HepG2 (cell line): ENCODE results near the gene BABAM1. TPM values are rescaled to one million over a fixed set of nuclear protein-coding genes. Genes with fewer than 3 reads are reported as not detected.

Experiments
- ARHGAP35 ChIP-seq: sonication (generic); formaldehyde crosslinking; IDR thresholded peaks from 2 replicates; pipeline ENCODE4 v1.9.0; 2022; ENCODE audit warnings: mild to moderate bottlenecking, inconsistent platforms, moderate library complexity, missing genetic modification reagents, borderline replicate concordance
- ARNT ChIP-seq: fragments of 450-650 bp; IDR thresholded peaks from 2 replicates; pipeline ENCODE4 v1.6.1; 2017
- DR1 ChIP-seq: sonication (generic); formaldehyde crosslinking; IDR thresholded peaks from 2 replicates; pipeline ENCODE4 v1.8.0; 2021; ENCODE audit warnings: mild to moderate bottlenecking, missing genetic modification reagents, inconsistent platforms
- EZH2 ChIP-seq: conservative IDR thresholded peaks from 2 replicates; pipeline ENCODE4 v1.6.1; 2012; ENCODE audit warnings: mild to moderate bottlenecking, low read depth, low read length, moderate library complexity
- IKZF4 ChIP-seq: sonication (generic); formaldehyde crosslinking; IDR thresholded peaks from 2 replicates; pipeline ENCODE4 v1.5.1; 2020; ENCODE audit warnings: borderline replicate concordance, mild to moderate bottlenecking, low read depth, missing genetic modification reagents; ENCODE audit errors: not compliant biosample characterization
- KDM2A ChIP-seq: sonication (generic); formaldehyde crosslinking; IDR thresholded peaks from 2 replicates; pipeline ENCODE4 v1.4.0; 2020; ENCODE audit warnings: low read depth, missing genetic modification reagents, borderline replicate concordance
- NFE2L1 ChIP-seq: sonication (generic); formaldehyde crosslinking; IDR thresholded peaks from 2 replicates; pipeline ENCODE4 v1.4.0; 2020; ENCODE audit warnings: missing genetic modification reagents, mild to moderate bottlenecking, borderline replicate concordance
- NR2C2 ChIP-seq: sonication (generic); formaldehyde crosslinking; IDR thresholded peaks from 2 replicates; pipeline ENCODE4 v1.4.0; 2020; ENCODE audit warnings: missing genetic modification reagents, mild to moderate bottlenecking, moderate library complexity, borderline replicate concordance
- RNF2 ChIP-seq: fragments of 450-650 bp; conservative IDR thresholded peaks from 2 replicates; pipeline ENCODE4 v1.6.1; 2016; ENCODE audit warnings: low read depth
- RORA ChIP-seq: sonication (generic); formaldehyde crosslinking; IDR thresholded peaks from 2 replicates; pipeline ENCODE4 v1.5.0; 2020; ENCODE audit warnings: mild to moderate bottlenecking, missing genetic modification reagents, moderate library complexity
- STAT5B ChIP-seq: sonication (generic); formaldehyde crosslinking; IDR thresholded peaks from 2 replicates; pipeline ENCODE4 v1.4.0; 2020; ENCODE audit warnings: missing genetic modification reagents
- TCF7L2 ChIP-seq: IDR thresholded peaks from 2 replicates; pipeline ENCODE4 v1.6.1; 2011; ENCODE audit warnings: mild to moderate bottlenecking, low read depth, low read length, moderate library complexity
- YEATS4 ChIP-seq: sonication (generic); formaldehyde crosslinking; IDR thresholded peaks from 2 replicates; pipeline ENCODE4 v1.4.0; 2020; ENCODE audit warnings: missing genetic modification reagents, borderline replicate concordance
- ZFAT ChIP-seq: sonication (generic); formaldehyde crosslinking; conservative IDR thresholded peaks from 2 replicates; pipeline ENCODE4 v1.8.1; 2023; ENCODE audit warnings: missing genetic modification reagents, inconsistent platforms
- ZKSCAN1 ChIP-seq: fragments of 150-350 bp; IDR thresholded peaks from 2 replicates; pipeline ENCODE4 v1.6.1; 2014; ENCODE audit warnings: low read length
- ZNF124 ChIP-seq: sonication (generic); formaldehyde crosslinking; IDR thresholded peaks from 2 replicates; pipeline ENCODE4 v1.4.0; 2020; ENCODE audit warnings: missing genetic modification reagents
- ZNF329 ChIP-seq: sonication (generic); formaldehyde crosslinking; IDR thresholded peaks from 2 replicates; pipeline ENCODE4 v1.9.0; 2021; ENCODE audit warnings: low read depth, mild to moderate bottlenecking, missing genetic modification reagents
- ZNF335 ChIP-seq: sonication (generic); formaldehyde crosslinking; IDR thresholded peaks from 2 replicates; pipeline ENCODE4 v1.4.0; 2020; ENCODE audit warnings: missing genetic modification reagents
- ZNF556 ChIP-seq: sonication (generic); formaldehyde crosslinking; IDR thresholded peaks from 2 replicates; pipeline ENCODE4 v1.4.0; 2020; ENCODE audit warnings: mild to moderate bottlenecking, missing genetic modification reagents, borderline replicate concordance
- ZNF605 ChIP-seq: sonication (generic); formaldehyde crosslinking; IDR thresholded peaks from 2 replicates; pipeline ENCODE4 v1.8.0; 2022; ENCODE audit warnings: mild to moderate bottlenecking, missing genetic modification reagents
- ZNF839 ChIP-seq: sonication (generic); formaldehyde crosslinking; IDR thresholded peaks from 2 replicates; pipeline ENCODE4 v1.4.0; 2020; ENCODE audit warnings: missing genetic modification reagents, mild to moderate bottlenecking, borderline replicate concordance
- ZNF850 ChIP-seq: sonication (generic); formaldehyde crosslinking; conservative IDR thresholded peaks from 2 replicates; pipeline ENCODE4 v1.9.0; 2021; ENCODE audit warnings: mild to moderate bottlenecking, missing genetic modification reagents
- ZSCAN20 ChIP-seq: sonication (generic); formaldehyde crosslinking; IDR thresholded peaks from 2 replicates; pipeline ENCODE4 v1.4.0; 2020; ENCODE audit warnings: missing genetic modification reagents, mild to moderate bottlenecking, borderline replicate concordance
- polyA plus RNA-seq, 8 experiments: library from polyadenylated mRNA; depleted of rRNA in 3 of 8; stranded (reverse) in 7 of 8; unstranded in 1 of 8; fragments of >200 nt; fragmentation: Illumina TruSeq in 4 of 8; extraction: Trizol in 4 of 8; gene quantifications; 2 replicates each; pipeline versions ENCODE4 v1.2.1 to v1.2.3, GENCODE V29; 2011 to 2016; ENCODE audit warnings: low read depth in 4 of 8, missing spikeins in 1 of 8, mixed read lengths in 1 of 8; ENCODE audit not compliant: insufficient read depth in 1 of 8
- total RNA-seq, 5 experiments: library from RNA; depleted of rRNA; stranded (reverse); fragments of >200 nt; fragmentation: Illumina TruSeq; extraction: Trizol; gene quantifications; 2 replicates each; pipeline ENCODE4 v1.2.3, GENCODE V29; 2016; ENCODE audit warnings: low read depth in 1 of 5
- TF ChIP-seq, protein P1 (sequence below): sonication (generic); formaldehyde crosslinking; conservative IDR thresholded peaks from 2 replicates; pipeline ENCODE4 v1.8.0; 2022; ENCODE audit warnings: missing genetic modification reagents
- TF ChIP-seq, protein P2 (sequence below): IDR thresholded peaks from 2 replicates; pipeline ENCODE4 v1.6.1; 2016; ENCODE audit warnings: mild to moderate bottlenecking, missing biosample characterization, missing genetic modification reagents
- TF ChIP-seq, protein P3 (sequence below): sonication (generic); formaldehyde crosslinking; IDR thresholded peaks from 2 replicates; pipeline ENCODE4 v1.5.0; 2020; ENCODE audit warnings: mild to moderate bottlenecking, missing genetic modification reagents

The BABAM1 gene
- total and polyA plus RNA-seq, 2 of the 13 experiments (the other 11 are each of a cell fraction or from before 2014, with no cell fraction given), result 70.0 to 82.0 TPM

DNA sequence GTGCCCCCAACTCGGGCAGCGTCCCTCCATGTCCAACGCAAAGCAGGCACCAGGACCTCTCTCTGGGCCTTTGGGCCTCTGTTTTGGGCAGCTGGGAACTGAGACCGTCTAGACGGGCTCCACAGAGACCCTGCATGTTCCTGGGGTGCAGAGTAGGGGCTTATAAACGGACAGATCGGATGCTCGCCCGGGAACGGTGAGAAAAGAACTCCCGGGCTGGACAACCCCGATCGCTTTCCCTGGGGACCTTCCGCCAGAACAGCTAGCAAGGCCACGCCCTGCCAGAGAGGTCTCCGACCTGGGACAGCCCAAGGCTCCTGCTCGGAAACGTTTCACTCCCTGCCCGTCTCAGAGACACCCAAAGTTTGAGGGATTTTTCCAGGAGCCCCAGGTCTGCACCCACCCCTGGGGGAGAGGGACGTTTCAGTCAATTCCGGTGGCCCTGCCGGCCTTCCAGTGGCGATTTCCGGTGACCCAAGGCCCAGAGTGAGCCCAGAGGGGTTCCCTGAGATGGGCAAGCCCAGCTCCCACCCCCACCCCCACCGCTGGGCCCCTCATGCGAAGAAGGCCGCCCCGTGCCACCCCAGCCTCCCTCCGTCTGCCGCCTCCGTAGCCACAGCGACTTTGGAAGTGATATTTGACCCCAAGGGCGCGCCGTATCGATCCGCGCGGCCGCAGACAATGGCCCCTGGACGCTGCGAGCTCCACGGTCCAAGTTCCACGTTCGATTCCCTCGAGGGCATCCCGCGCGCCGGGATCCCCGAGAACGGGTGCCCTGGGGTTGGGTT, 23.2 kb upstream of the BABAM1 start (continued):
- TF ChIP-seq ZNF605 (no peak), TCF7L2 (no peak), ZKSCAN1 (no peak), RNF2 (no peak), NFE2L1 (CRISPR knock-in tag) (no peak), ARHGAP35 (CRISPR knock-in tag) (no peak), ZSCAN20 (no peak), IKZF4 (no peak), DR1 (CRISPR knock-in tag) (no peak), KDM2A (CRISPR knock-in tag) (peak; percentile 86), ZNF335 (CRISPR knock-in tag) (no peak), YEATS4 (CRISPR knock-in tag) (peak; percentile 80), STAT5B (CRISPR knock-in tag) (no peak), RORA (no peak), ZNF850 (CRISPR knock-in tag) (no peak), NR2C2 (CRISPR knock-in tag) (peak; percentile 79), ARNT (no peak), ZNF839 (CRISPR knock-in tag) (no peak), ZFAT (CRISPR knock-in tag) (no peak), ZNF556 (no peak; the same call in 1 of the 2 replicates), ZNF329 (CRISPR knock-in tag) (no peak), EZH2 (no peak), ZNF124 (no peak)
- TF ChIP-seq, protein P1, sequence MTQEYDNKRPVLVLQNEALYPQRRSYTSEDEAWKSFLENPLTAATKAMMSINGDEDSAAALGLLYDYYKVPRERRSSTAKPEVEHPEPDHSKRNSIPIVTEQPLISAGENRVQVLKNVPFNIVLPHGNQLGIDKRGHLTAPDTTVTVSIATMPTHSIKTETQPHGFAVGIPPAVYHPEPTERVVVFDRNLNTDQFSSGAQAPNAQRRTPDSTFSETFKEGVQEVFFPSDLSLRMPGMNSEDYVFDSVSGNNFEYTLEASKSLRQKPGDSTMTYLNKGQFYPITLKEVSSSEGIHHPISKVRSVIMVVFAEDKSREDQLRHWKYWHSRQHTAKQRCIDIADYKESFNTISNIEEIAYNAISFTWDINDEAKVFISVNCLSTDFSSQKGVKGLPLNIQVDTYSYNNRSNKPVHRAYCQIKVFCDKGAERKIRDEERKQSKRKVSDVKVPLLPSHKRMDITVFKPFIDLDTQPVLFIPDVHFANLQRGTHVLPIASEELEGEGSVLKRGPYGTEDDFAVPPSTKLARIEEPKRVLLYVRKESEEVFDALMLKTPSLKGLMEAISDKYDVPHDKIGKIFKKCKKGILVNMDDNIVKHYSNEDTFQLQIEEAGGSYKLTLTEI, result no peak
- TF ChIP-seq, protein P2, sequence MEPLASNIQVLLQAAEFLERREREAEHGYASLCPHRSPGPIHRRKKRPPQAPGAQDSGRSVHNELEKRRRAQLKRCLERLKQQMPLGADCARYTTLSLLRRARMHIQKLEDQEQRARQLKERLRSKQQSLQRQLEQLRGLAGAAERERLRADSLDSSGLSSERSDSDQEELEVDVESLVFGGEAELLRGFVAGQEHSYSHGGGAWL (CRISPR knock-in tag), result peak; percentile 39; the same call in 1 of the 2 replicates
- TF ChIP-seq, protein P3, sequence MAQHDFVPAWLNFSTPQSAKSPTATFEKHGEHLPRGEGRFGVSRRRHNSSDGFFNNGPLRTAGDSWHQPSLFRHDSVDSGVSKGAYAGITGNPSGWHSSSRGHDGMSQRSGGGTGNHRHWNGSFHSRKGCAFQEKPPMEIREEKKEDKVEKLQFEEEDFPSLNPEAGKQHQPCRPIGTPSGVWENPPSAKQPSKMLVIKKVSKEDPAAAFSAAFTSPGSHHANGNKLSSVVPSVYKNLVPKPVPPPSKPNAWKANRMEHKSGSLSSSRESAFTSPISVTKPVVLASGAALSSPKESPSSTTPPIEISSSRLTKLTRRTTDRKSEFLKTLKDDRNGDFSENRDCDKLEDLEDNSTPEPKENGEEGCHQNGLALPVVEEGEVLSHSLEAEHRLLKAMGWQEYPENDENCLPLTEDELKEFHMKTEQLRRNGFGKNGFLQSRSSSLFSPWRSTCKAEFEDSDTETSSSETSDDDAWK (CRISPR knock-in tag), result no peak
